Effector memory CD4-positive, alpha-beta T cell (primary cell): ENCODE results near the gene LRRC4C.
"Not testable (repeated sequence)": the region's sequence is repeated elsewhere in the genome, so short reads cannot be mapped to it uniquely, and the experiment has no call there.

Experiments
- DNase-seq, 3 donors: peaks; one replicate each; pipeline ENCODE4 v3.0.0-alpha.2; 2020
- H3K27ac ChIP-seq: 2 replicates; pipeline ENCODE4 v1.7.0; 2013; ENCODE audit warnings: mild to moderate bottlenecking, low read length, moderate library complexity; ENCODE audit not compliant: insufficient read depth, poor library complexity, severe bottlenecking
- H3K27me3 ChIP-seq: replicated peaks from 2 replicates; pipeline ENCODE4 v1.7.0; 2013; ENCODE audit warnings: mild to moderate bottlenecking, low read length; ENCODE audit not compliant: insufficient read depth, control insufficient read depth, poor library complexity, severe bottlenecking
- H3K36me3 ChIP-seq: 2 replicates; pipeline ENCODE4 v1.7.0; 2013; ENCODE audit warnings: mild to moderate bottlenecking, low read length, moderate library complexity; ENCODE audit not compliant: control insufficient read depth, insufficient read depth
- H3K4me1 ChIP-seq: 2 replicates; pipeline ENCODE4 v1.7.0; 2013; ENCODE audit warnings: low read length, mild to moderate bottlenecking; ENCODE audit not compliant: control insufficient read depth, insufficient read depth, poor library complexity, severe bottlenecking
- H3K4me3 ChIP-seq: 2 replicates; pipeline ENCODE4 v1.7.0; 2013; ENCODE audit warnings: low read length, low read depth, mild to moderate bottlenecking; ENCODE audit not compliant: insufficient read depth, poor library complexity, severe bottlenecking
- H3K9me3 ChIP-seq: 2 replicates; pipeline ENCODE4 v1.7.0; 2013; ENCODE audit warnings: mild to moderate bottlenecking, low read length, moderate library complexity; ENCODE audit not compliant: control insufficient read depth

The LRRC4C gene

GRCh38 chr11:40219401-40219800 lies 1240.1 kb downstream of the LRRC4C start:
- no peak for DNase-seq

GRCh38 chr11:40215556-40215955 lies 1243.9 kb downstream of the LRRC4C start:
- Histone ChIP-seq H3K9me3 (no peaks in the 10 kb centered on the region), H3K4me3 (no peak overlapping the region), H3K27ac (no peak overlapping the region), H3K36me3 (no peaks in the 10 kb centered on the region), H3K27me3 (no peaks in the 10 kb centered on the region), H3K4me1 (no peaks in the 10 kb centered on the region)
- DNase-seq, result no peak

More at GRCh38 chr11:40219401-40219800, 1240.1 kb downstream of the LRRC4C start:
- no peaks in the 10 kb centered on the region for H3K4me1 ChIP-seq
- no peaks in the 10 kb centered on the region for H3K27me3 ChIP-seq
- H3K9me3 ChIP-seq, result no peaks in the 10 kb centered on the region
- no peaks in the 10 kb centered on the region for H3K36me3 ChIP-seq
- no peak overlapping the region for H3K4me3 ChIP-seq
- no peak overlapping the region for H3K27ac ChIP-seq

DNA sequence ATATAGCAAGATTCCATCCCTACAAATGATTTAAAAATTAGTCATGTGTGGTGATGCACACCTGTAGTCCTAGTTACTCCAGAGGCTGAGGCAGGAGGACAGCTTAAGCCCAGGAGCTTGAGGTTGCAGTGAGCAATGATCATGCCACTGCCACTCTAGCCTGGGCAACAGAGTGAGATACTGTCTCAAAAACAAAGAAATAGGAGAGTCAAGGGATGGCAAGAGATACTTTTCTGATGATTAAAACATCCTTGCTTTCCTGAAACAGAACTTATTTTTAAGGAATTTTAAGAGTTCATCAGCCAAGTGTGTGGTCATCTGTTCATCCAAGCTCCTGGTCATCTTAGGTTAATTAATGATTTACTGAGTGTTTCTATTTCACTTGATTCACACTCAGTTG lies 1252.0 kb downstream of the LRRC4C start:
- H3K4me1 ChIP-seq, result no peaks in the 10 kb centered on the region
- no peak overlapping the region for H3K27ac ChIP-seq
- no peaks in the 10 kb centered on the region for H3K27me3 ChIP-seq
- H3K36me3 ChIP-seq, result no peaks in the 10 kb centered on the region
- DNase-seq, result no peak
- no peaks in the 10 kb centered on the region for H3K9me3 ChIP-seq
- H3K4me3 ChIP-seq, result no peak overlapping the region

DNA sequence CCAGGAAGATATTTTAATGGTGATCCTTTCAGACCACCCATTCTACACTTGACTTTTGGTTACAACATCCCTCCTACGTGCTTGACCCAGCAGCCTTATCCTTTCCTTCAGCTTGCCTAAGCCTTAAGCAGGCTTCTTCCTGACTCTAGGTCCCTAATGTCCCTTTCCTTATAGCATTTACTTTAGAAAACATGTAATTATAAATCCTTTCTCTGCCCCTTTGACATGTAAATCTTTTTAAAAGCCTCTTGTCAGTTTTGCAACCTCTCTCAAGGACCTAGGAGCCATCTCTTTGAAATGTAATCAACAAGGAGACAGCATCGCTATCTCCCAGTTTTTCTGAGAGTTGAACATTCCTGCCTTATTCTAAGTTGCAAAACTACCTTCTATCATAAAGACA lies 1255.2 kb downstream of the LRRC4C start:
- no peak for DNase-seq

DNA sequence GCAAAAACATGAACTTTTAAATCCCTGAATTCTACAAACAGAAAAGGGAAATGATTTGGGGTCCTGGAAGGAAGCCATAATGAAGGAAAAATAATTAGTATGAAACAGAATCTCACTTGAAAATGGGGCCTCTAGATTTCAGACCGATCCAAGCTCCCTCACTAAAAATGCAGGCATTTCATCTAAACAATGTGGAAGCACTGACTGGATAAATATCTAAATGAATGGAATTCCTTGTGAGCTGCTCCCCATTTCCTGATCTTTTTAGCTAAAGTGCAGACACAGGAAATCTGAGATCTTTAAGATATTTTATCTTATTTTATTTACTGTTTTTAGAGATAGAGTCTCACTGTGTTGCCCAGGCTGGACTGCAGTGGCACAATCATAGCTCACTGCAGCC lies 1255.8 kb downstream of the LRRC4C start:
- no peak overlapping the region for H3K4me3 ChIP-seq
- H3K27ac ChIP-seq, result no peak overlapping the region
- no peaks in the 10 kb centered on the region for H3K27me3 ChIP-seq
- no peaks in the 10 kb centered on the region for H3K36me3 ChIP-seq
- no peak for DNase-seq
- H3K9me3 ChIP-seq, result no peaks in the 10 kb centered on the region
- H3K4me1 ChIP-seq, result no peaks in the 10 kb centered on the region

More for the DNA sequence above, 1255.2 kb downstream of the LRRC4C start:
- Histone ChIP-seq H3K27me3 (no peaks in the 10 kb centered on the region), H3K27ac (no peak overlapping the region), H3K4me1 (no peaks in the 10 kb centered on the region), H3K4me3 (no peak overlapping the region), H3K36me3 (no peaks in the 10 kb centered on the region), H3K9me3 (no peaks in the 10 kb centered on the region)

GRCh38 chr11:40202589-40203270 lies 1256.7 kb downstream of the LRRC4C start:
- Histone ChIP-seq H3K27me3 (no peaks in the 10 kb centered on the region), H3K4me1 (no peaks in the 10 kb centered on the region), H3K9me3 (no peaks in the 10 kb centered on the region), H3K4me3 (no peak overlapping the region), H3K27ac (no peak overlapping the region), H3K36me3 (no peaks in the 10 kb centered on the region)
- DNase-seq, result no peak

GRCh38 chr11:40192590-40192989 lies 1266.9 kb downstream of the LRRC4C start:
- H3K4me3 ChIP-seq, DNase-seq, H3K4me1 ChIP-seq, H3K27me3 ChIP-seq, H3K27ac ChIP-seq, H3K9me3 ChIP-seq, H3K36me3 ChIP-seq: not testable (repeated sequence)

- no peaks in the 10 kb centered on the region for H3K4me1 ChIP-seq
- no peaks in the 10 kb centered on the region for H3K36me3 ChIP-seq
- H3K9me3 ChIP-seq, result no peaks in the 10 kb centered on the region
- no peak overlapping the region for H3K27ac ChIP-seq
- H3K27me3 ChIP-seq, result no peaks in the 10 kb centered on the region
- DNase-seq, result no peak
- no peak overlapping the region for H3K4me3 ChIP-seq
Measured at GRCh38 chr11:40190294-40190693, 1269.2 kb downstream of the LRRC4C start.

DNA sequence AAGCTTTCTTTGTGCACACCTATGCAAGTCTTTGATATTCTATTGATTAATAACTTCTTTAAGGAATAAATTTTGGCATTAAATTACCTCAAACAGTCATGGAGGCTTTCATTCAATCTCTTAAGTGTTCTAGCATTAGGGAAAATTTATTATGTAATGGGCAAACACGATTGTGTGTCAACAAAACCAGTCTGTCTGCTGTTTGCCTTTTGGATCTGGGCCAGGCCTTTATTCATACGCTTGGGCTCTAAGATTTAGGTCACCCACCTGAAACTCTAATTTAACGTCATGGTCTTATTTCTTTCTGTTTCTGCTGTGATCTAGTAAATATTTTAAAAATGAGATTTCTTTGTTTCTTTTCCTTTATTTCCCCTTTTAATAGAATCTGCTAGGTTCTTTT lies 1270.6 kb downstream of the LRRC4C start:
- H3K27ac ChIP-seq, result no peak overlapping the region
- H3K4me3 ChIP-seq, result no peak overlapping the region
- no peaks in the 10 kb centered on the region for H3K9me3 ChIP-seq
- no peaks in the 10 kb centered on the region for H3K27me3 ChIP-seq
- no peaks in the 10 kb centered on the region for H3K36me3 ChIP-seq
- no peaks in the 10 kb centered on the region for H3K4me1 ChIP-seq
- DNase-seq, result no peak

DNA sequence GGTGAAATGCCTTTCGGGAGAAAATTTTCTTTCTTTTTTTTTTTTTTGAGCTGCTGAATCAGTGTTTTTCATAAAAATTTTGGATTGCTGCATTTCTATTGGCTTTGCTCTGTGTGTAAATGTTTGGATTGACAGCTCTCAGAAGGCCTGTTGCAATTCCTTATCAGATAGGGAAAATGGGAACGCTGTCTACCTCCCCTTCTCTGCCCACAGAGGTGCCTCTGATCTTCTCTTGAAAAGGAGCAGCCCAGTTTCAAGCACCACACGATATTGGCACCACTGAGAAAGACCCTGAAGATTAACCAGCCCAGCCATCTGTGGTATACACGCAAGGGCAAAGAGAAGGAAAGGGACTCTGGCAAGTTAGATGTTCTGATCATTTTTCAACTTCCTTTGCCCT lies 1272.2 kb downstream of the LRRC4C start:
- no peaks in the 10 kb centered on the region for H3K9me3 ChIP-seq
- no peaks in the 10 kb centered on the region for H3K27me3 ChIP-seq
- H3K27ac ChIP-seq, result no peak overlapping the region
- H3K4me1 ChIP-seq, result no peaks in the 10 kb centered on the region
- H3K4me3 ChIP-seq, result no peak overlapping the region
- no peak for DNase-seq
- no peaks in the 10 kb centered on the region for H3K36me3 ChIP-seq
